GM12878 (cell line): ENCODE data around the gene SEL1L3. TPM values are rescaled to one million over a fixed set of nuclear protein-coding genes. Genes with fewer than 3 reads are reported as not detected.

ENCODE experiments used
- ATAC-seq: fragments of 200-7000 bp; cut with Tn5 transposase; 3 replicates; pipeline ENCODE4 v1.9.1; 2020; ENCODE audit warnings: mild to moderate bottlenecking, moderate library complexity
- BruUV-seq: library from RNA; stranded (reverse); fragments of 400-500 nt; replicated peaks from 2 replicates; lab custom pipeline; 2021; lab: Mats Ljungman, UMichigan
- CTCF ChIA-PET: fragments of 300-600 bp; sonication (Branson Sonifier 250); formaldehyde crosslinking; extraction: SDS; loops from one replicate; lab custom pipeline; 2021; ENCODE audit warnings: inconsistent platforms; lab: Yijun Ruan, JAX
- POLR2A ChIA-PET: fragments of 350-600 bp; formaldehyde crosslinking; extraction: SDS; loops from one replicate; lab custom pipeline; 2021; ENCODE audit warnings: inconsistent platforms; lab: Charles Lee
- RAD21 ChIA-PET: fragments of 300-600 bp; sonication (Branson Sonifier 250); formaldehyde crosslinking; loops from one replicate; lab custom pipeline; 2023; ENCODE audit warnings: antibody characterized with exemption; ENCODE audit not compliant: unreplicated experiment; lab: Charles Lee
- SMC1A ChIA-PET: fragments of 300-600 bp; sonication (Branson Sonifier 250); formaldehyde crosslinking; loops from one replicate; lab custom pipeline; 2023; ENCODE audit not compliant: unreplicated experiment, uncharacterized antibody; lab: Charles Lee
- DNase-seq: peaks from one replicate; pipeline ENCODE4 v3.0.0-alpha.2; 2011; ENCODE audit warnings: low read depth, low spot score
- FAIRE-seq: peaks from 3 replicates; lab custom pipeline; 2011; peaks lifted over from hg19 to GRCh38; lab: Jason Lieb, UNC
- H2AFZ ChIP-seq: 2 replicates; pipeline ENCODE4 v1.6.0; 2011; ENCODE audit warnings: low read depth, low read length, control low read depth; ENCODE audit not compliant: control insufficient read depth
- H3K27ac ChIP-seq: 2 replicates; pipeline ENCODE4 v1.5.1; 2011; ENCODE audit warnings: control low read depth; ENCODE audit not compliant: control insufficient read depth, insufficient read depth
- H3K27me3 ChIP-seq, 2 experiments: replicated peaks in 1 of 2; 2 replicates each; pipeline versions ENCODE4 v1.6.0 to v1.6.1; 2011; ENCODE audit warnings: low read length in 1 of 2; ENCODE audit not compliant: control insufficient read depth in 2 of 2, insufficient read depth in 2 of 2
- H3K36me3 ChIP-seq, 2 experiments: 2 replicates each; pipeline ENCODE4 v1.5.1; 2011; ENCODE audit warnings: low read length in 1 of 2; ENCODE audit not compliant: control insufficient read depth in 2 of 2, insufficient read depth in 2 of 2
- H3K4me1 ChIP-seq: 2 replicates; pipeline ENCODE4 v1.6.1; 2011; ENCODE audit warnings: mild to moderate bottlenecking, low read length, moderate library complexity, mixed read lengths; ENCODE audit not compliant: control insufficient read depth, insufficient read depth
- H3K4me2 ChIP-seq: 2 replicates; pipeline ENCODE4 v1.6.0; 2011; ENCODE audit warnings: control low read depth; ENCODE audit not compliant: control insufficient read depth, insufficient read depth
- H3K4me3 ChIP-seq: fragments of 200-600 bp; sonication (generic); 2 replicates; pipeline ENCODE4 v1.5.1; 2016
- H3K79me2 ChIP-seq: 2 replicates; pipeline ENCODE4 v1.6.0; 2011; ENCODE audit warnings: low read length; ENCODE audit not compliant: control insufficient read depth, insufficient read depth
- H3K9ac ChIP-seq: 2 replicates; pipeline ENCODE4 v1.8.0; 2011; ENCODE audit warnings: low read length, control low read depth, mixed read lengths; ENCODE audit not compliant: control insufficient read depth, insufficient read depth
- H3K9me3 ChIP-seq: replicated peaks from 3 replicates; pipeline ENCODE4 v1.5.1; 2011; ENCODE audit warnings: mild to moderate bottlenecking, low read length; ENCODE audit not compliant: control insufficient read depth, insufficient read depth
- H4K20me1 ChIP-seq: 2 replicates; pipeline ENCODE4 v1.6.0; 2011; ENCODE audit not compliant: control insufficient read depth, insufficient read depth
- BRCA1 ChIP-seq: IDR thresholded peaks from 2 replicates; pipeline ENCODE4 v1.6.1; 2011; ENCODE audit warnings: low read depth, low read length, improper control_type of control experiment
- GATAD2B ChIP-seq: fragments of 450-650 bp; conservative IDR thresholded peaks from 2 replicates; pipeline ENCODE4 v1.6.1; 2017; ENCODE audit warnings: low read depth, mild to moderate bottlenecking, moderate library complexity
- PAX8 ChIP-seq: fragments of 450-650 bp; IDR thresholded peaks from 2 replicates; pipeline ENCODE4 v1.6.1; 2017; ENCODE audit warnings: mild to moderate bottlenecking, moderate library complexity
- RAD21 ChIP-seq: IDR thresholded peaks from 2 replicates; pipeline ENCODE4 v1.6.1; 2011; ENCODE audit warnings: mild to moderate bottlenecking, low read depth, low read length, moderate library complexity; ENCODE audit not compliant: insufficient read depth
- RB1 ChIP-seq: fragments of 450-650 bp; formaldehyde crosslinking; IDR thresholded peaks from 2 replicates; pipeline ENCODE4 v1.6.1; 2017; ENCODE audit warnings: mild to moderate bottlenecking, borderline replicate concordance
- SMARCA5 ChIP-seq: fragments of 450-650 bp; IDR thresholded peaks from 2 replicates; pipeline ENCODE4 v1.6.1; 2017; ENCODE audit warnings: mild to moderate bottlenecking
- ZNF24 ChIP-seq: fragments of 450-650 bp; IDR thresholded peaks from 2 replicates; pipeline ENCODE4 v1.6.1; 2017; ENCODE audit warnings: antibody characterized with exemption, mild to moderate bottlenecking
- WGBS: methylation state at CpG from one replicate; pipeline ENCODE4 v1.1.6; 2016; ENCODE audit warnings: low lambda C conversion rate; ENCODE audit not compliant: insufficient replicate concordance, insufficient coverage; ENCODE audit errors: missing lambda C conversion rate; 5-methylcytosine and 5-hydroxymethylcytosine counted together
- in situ Hi-C: fragments of 300-500 bp; cut with MboI; formaldehyde crosslinking; loops from 9 replicates; pipeline ENCODE4 v1.14.3; 2018; ENCODE audit warnings: mixed read lengths
- intact Hi-C: fragments of 100-400 bp; cut with micrococcal nuclease; formaldehyde crosslinking; loops from one replicate; pipeline ENCODE4 v1.14.2; 2022; ENCODE audit not compliant: unreplicated experiment
- polyA plus RNA-seq, 11 experiments: library from polyadenylated mRNA; depleted of rRNA in 4 of 11; unstranded in 6 of 11; stranded (reverse) in 5 of 11; fragments of >200 nt; fragmentation: Nextera tagmentation in 4 of 11; fragmentation: Illumina TruSeq in 1 of 11; extraction: Ambion mirVana in 4 of 11; extraction: Trizol in 1 of 11; gene quantifications; 1 replicate in 1 of 11; 2 replicates in 10 of 11; pipeline versions ENCODE4 v1.2.1 to v1.2.3, GENCODE V29; 2011 to 2016; ENCODE audit warnings: inconsistent platforms in 2 of 11, missing spikeins in 2 of 11, low read depth in 1 of 11
- total RNA-seq, 4 experiments: library from RNA; depleted of rRNA in 3 of 4; stranded (reverse); fragments of >200 nt in 3 of 4; fragmentation: Illumina TruSeq in 1 of 4; extraction: Trizol in 1 of 4; gene quantifications; 2 replicates each; pipeline versions ENCODE4 v1.2.1 to v1.2.3, GENCODE V29; 2013 to 2021
- TF ChIP-seq, protein P1 (sequence below): IDR thresholded peaks from 2 replicates; pipeline ENCODE4 v1.6.1; 2012; ENCODE audit warnings: low read depth, low read length, improper control_type of control experiment
- TF ChIP-seq, protein P2 (sequence below): fragments of 450-650 bp; IDR thresholded peaks from 2 replicates; pipeline ENCODE4 v1.6.1; 2017; ENCODE audit warnings: antibody characterized with exemption, mild to moderate bottlenecking, moderate library complexity

SEL1L3 gene
- total and polyA plus RNA-seq, 10 of the 15 experiments (the other 5 are each of a cell fraction or from before 2014, with no cell fraction given): 20.4 to 82.2 (median 47.3) TPM

DNA sequence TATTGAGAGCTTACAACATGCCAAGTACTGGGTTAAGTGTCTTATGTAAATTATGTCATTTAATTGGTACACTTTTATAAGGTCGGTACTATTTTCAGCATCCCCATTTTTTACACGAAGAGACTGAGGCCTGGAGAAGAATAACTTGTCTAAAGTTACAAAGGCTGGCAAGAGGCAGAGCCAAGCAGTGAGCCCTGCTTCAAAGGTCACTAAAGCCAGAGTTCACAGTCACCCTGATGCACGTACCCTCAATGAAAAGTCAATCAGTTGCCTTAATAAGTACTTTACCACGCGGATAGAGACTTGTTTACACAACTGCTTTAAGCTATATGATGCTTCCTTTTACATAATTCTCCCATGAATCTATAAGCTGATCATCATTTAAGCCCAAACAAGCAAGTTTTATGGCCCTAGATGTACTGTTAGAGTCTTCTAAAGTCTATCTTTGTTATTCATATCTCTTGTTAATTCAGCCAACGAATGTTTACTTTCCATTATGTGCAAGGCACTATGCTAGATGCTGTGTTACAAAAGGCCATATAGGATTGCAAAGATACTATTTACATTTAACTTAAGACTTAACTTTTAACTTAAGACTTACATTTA is 57.4 kb downstream of the SEL1L3 start:
- H3K4me2 ChIP-seq: no peak overlapping the region
- H4K20me1 ChIP-seq: no peaks in the 10 kb centered on the region
- H3K27me3 ChIP-seq: no peaks in the 10 kb centered on the region
- H3K9me3 ChIP-seq: no peaks in the 10 kb centered on the region
- TF ChIP-seq ZNF24: no peak
- TF ChIP-seq SMARCA5: no peak
- TF ChIP-seq GATAD2B: no peak
- TF ChIP-seq, protein P1, sequence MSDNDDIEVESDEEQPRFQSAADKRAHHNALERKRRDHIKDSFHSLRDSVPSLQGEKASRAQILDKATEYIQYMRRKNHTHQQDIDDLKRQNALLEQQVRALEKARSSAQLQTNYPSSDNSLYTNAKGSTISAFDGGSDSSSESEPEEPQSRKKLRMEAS: no peak
- TF ChIP-seq, protein P2, sequence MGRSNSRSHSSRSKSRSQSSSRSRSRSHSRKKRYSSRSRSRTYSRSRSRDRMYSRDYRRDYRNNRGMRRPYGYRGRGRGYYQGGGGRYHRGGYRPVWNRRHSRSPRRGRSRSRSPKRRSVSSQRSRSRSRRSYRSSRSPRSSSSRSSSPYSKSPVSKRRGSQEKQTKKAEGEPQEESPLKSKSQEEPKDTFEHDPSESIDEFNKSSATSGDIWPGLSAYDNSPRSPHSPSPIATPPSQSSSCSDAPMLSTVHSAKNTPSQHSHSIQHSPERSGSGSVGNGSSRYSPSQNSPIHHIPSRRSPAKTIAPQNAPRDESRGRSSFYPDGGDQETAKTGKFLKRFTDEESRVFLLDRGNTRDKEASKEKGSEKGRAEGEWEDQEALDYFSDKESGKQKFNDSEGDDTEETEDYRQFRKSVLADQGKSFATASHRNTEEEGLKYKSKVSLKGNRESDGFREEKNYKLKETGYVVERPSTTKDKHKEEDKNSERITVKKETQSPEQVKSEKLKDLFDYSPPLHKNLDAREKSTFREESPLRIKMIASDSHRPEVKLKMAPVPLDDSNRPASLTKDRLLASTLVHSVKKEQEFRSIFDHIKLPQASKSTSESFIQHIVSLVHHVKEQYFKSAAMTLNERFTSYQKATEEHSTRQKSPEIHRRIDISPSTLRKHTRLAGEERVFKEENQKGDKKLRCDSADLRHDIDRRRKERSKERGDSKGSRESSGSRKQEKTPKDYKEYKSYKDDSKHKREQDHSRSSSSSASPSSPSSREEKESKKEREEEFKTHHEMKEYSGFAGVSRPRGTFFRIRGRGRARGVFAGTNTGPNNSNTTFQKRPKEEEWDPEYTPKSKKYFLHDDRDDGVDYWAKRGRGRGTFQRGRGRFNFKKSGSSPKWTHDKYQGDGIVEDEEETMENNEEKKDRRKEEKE: no peak
- no peak for TF ChIP-seq RB1
- no peak for TF ChIP-seq BRCA1
- TF ChIP-seq PAX8: no peak
- no peak for TF ChIP-seq RAD21
- RAD21 ChIA-PET: no interaction called here
- intact Hi-C loops: no loop called here
- ATAC-seq (no peak), FAIRE-seq (no peak), DNase-seq (no peak)
- POLR2A ChIA-PET: no interaction called here
- CTCF ChIA-PET: no interaction called here
- H3K27ac ChIP-seq: no peak overlapping the region
- H3K79me2 ChIP-seq: no peaks in the 10 kb centered on the region
- peaks cover 0 to 16% of the 10 kb centered on the region in 2 experiments; a peak in 2 of 4 replicates for H3K36me3 ChIP-seq
- WGBS: 77% methylated on average over 6 of the region's 6 CpGs
- no peak overlapping the region for H3K4me3 ChIP-seq
- no peak overlapping the region for H3K9ac ChIP-seq
- H3K4me1 ChIP-seq: no peaks in the 10 kb centered on the region
- BruUV-seq: no TSS peak
- in situ Hi-C loops: no loop called here
- SMC1A ChIA-PET: interaction anchor here (1.0 kb wide), 1 partner anchor 19 kb away, joined by 3 read pairs; no protein-coding TSS in a partner anchor
- H2AFZ ChIP-seq: no peak overlapping the region
